Measurements from ENCODE around the gene VKORC1.

- TF ChIP-seq CTCF (IDR thresholded peaks at IDR 0.05) (no peak), POLR2A (IDR thresholded peaks at IDR 0.05) (no peak)
Measured at GRCh38 chr16:31099860-31100638, 5.5 kb upstream of the VKORC1 start.

Data from lower leg skin (tissue), 3 donors.